Measurements from ENCODE around the gene LRRC46.

The LRRC46 gene

DNA sequence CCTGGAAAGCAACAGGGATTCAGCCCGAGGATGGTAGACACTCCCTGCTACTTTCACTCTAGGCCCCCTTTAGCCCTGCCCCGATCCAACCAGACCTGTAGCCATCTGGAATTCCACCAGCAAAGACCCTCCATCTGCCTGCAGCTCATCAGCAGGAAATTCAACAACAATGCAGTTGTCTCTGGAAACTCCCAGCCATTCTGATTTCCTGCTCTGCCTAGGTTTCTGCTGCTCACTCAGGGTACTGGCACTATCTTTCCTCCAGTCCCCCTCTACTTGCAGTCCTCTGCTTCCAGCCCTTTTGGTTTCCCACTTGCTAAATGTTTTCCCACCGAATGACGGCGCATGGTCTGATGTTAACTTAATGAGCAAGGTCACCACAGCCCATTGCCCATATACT lies 22.1 kb downstream of the LRRC46 start:
- DNase-seq = no peak

DNA sequence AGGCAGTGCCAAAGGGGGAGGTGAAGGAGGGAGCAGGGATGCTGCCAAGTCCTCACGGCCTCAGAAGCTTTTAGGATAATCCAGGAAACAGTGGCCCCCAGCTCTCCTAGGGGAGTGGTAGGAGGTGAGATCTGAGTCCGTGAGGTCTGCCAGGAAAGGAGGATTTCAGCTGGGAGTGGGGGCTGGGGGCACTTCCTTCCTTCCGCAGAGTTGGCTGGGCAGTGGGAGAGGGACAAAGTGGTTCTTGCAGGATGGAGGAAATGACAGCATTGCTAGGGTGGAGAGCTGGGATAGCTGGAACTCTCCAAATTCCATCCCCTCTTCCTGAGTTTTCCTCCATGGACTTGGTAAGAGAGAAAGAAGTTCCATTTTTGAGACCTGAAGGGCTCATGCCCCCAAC lies 24.3 kb downstream of the LRRC46 start:
- DNase-seq = no peak

DNA sequence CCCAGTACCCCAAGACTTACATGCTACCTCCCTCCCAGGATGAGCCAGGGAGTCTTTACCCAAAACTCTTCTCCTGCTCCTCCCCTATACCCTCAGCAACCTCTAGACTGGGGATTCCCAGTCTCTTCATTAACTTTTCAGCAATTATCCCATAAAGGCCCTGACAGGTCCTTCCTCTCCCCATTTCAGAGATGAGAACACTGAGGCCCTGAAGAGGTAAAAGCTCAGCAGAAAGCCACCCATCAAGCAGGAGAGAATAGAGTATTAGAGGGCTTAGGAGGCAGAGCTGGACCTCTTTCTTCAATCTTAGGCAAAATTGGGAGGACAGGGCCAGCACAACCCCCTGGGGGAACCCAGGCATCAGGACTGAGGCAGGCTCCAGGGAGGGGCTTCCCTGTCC lies 25.4 kb downstream of the LRRC46 start:
- no peak for DNase-seq

DNA sequence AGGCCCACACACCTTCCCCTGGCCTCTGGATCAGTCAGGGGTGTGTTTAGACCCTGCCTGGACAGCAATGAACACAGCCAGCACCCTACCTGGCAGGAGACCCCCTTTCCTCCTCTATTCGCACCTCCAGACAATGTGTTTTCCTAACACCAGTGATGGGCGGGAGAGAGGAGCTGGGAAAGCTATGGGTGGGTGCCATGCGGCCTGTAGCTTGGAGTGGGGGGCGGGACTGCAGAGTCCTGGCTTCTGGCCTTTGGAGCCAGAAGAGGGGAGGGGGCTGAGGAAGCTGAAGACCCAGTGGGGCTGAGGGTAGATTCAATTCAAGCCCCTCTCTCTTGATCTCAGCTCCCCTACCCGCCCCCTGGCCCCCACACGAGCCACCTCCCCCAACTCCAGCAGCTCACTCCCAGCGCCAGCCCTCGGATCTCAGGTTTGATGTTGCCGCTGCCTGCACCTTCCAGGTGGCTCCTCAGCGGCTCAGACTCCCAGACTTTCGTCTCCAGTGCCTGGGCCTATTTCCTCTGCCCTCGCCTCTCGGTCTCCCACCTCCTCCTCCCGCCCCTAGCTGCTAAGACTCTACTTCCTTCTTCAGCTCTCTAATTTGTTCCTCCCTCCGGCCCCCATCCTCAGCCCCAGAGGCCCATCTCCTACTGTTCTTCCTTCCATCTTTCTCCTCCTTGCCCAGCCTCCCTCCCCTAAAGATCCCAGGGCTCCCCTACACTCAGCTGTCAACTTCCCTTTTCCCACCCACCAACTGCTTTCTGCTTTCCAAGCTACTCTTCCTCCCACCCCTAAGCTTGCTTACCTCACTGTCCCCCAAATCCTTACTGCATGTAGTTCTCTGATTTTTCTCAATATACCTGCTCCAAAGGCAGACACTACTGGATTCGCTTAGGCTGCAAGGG lies 26.3 kb downstream of the LRRC46 start:
- DNase-seq = no peak

DNA sequence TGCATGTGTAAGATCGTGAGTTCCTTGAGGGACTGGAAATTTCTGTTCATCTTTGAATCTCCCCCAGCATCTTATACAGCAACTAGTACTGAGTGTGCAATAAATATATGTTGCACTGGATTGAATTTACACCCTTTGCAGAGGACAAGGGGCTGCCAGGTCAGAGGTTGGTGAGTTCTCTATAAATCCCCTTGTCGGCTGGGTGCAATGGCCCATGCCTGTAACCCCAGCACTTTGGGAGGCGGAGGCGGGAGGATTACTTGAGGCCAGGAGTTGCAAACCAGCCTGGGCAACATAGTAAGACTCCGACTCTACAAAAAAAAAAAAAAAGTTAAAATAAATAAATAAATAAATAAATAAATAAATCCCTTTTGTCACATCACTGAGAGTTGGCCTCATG lies 28.9 kb downstream of the LRRC46 start:
- DNase-seq = no peak

DNA sequence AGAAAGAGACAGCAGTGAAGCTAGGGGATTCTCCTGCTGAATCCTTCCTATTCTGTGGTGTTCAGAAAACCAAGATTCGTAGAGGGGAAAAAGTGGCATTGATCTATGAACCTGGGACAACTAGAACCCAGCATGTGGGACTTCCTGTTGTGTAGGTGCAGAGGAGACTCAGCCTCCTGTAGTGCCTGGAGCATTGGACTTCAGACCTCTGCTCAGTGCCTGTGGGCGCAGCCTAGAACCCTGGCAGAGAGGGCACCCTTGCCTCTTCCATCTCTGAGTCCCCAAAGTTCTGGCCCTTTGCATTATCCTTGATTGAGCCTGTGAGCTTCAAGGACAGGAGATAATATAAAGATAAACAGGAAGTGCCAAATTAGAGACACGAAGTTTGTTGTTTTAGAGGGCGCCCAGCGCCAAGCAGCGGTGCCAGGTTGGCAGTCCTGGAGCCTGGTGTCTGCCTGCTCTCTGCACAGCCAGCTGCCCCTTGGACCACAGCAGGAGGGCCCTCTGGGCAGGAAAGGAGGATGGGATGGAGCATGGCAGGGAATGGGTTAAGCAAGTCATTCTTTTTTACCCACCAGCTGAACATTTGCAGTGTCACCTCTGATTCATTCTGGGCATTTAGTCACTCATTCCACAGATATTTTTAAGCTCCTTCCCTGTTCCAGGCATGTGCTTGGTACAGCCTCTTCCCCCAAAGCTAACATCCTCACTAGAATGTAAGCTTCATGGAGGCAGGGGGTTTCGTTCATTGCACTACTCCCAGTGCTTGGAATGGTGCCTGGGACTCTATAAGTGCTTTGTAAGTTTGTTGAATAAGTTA lies 31.4 kb downstream of the LRRC46 start:
- no peak for DNase-seq

DNA sequence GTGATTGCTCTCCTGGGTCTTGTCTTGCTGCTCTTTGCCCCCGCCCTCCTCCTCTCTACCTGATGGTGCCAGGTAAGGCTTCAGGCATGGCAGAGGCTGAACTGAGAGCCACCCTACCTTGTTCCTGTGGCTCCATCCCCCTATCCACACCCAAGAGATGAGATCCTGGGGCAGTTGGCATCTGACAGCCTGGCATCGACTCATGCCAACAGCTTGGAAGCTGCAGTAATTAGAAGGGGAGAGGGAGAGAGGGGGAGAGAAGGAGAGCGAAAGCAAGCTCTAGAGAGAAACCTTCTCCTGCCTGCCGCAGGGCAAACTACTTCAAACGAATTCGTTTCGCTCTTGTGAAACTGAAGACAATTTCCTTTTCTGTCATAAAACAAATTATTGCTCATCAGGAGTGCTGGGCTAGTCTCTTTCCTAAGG lies 33.3 kb downstream of the LRRC46 start:
- no peak for DNase-seq

DNA sequence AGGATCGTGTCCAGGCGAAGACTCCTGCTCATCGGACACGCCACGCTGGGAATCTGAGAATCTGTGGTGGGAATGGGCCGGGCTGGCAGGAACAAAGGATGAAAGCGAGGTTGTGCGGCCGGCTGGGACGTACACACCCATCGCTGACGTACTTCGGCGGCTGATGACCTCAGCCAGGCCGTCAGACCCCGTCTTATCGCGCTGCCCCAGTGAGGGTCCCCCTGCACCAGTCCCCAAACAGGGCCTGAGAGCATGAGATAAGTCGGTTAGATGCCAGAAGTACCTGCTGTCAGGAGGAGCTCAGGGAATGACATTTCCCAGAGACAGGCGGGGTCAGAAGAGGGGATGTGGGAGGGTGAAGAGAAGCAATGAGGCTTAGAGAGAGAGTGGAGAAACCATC lies 35.5 kb downstream of the LRRC46 start:
- DNase-seq = no peak

DNA sequence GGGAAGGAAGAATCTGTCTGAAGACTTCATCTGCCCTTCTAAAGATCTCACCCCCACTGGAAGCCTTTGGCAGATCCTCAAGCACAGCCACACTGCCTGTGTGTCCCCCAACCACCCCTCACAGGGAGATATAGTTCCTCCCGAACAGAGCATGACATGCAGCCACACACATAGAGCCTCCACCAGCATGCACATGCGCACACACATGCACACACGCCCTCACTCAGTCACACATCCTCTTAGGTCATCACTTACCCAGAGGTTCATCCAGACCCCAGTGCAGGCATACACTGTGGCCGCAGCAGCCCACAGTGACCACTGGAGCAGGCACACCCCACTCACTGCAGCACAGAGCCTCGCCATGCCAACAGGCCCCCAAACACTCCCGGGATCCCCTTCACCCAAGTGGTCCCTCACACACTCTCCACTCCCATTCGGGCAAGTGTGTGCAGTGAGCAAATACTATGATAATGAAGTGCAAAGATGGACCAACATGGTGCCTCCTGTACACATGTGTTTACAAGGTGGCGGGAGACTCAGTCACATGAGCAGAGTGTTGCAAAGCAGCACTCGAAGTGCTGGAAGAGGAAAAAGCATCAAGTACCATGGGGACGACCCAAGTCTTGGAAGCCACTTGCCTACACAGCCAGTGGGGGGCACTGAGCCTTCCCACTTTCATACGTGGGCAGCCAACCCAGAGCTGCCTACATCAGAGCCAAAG lies 36.5 kb downstream of the LRRC46 start:
- DNase-seq = no peak

DNA sequence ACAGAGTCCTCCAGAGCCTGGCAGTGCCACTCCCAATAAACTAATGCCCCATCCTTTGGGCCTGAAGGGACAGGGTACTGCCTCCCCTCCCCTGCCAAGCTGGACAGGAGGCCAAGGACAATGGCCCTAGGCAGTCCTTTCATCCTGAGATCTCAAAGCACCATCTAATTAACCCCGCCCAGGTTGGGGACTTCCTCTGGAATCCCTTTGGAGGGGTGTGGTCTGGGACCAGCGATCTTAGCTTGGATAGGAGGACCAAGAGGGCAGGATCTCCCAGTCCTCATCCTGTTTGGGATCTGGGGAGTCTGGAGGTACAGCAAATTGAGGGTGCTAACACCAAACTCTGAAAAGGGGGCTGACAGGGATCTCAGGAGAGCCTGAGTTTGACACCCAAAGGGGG lies 37.6 kb downstream of the LRRC46 start:
- DNase-seq = no peak

DNA sequence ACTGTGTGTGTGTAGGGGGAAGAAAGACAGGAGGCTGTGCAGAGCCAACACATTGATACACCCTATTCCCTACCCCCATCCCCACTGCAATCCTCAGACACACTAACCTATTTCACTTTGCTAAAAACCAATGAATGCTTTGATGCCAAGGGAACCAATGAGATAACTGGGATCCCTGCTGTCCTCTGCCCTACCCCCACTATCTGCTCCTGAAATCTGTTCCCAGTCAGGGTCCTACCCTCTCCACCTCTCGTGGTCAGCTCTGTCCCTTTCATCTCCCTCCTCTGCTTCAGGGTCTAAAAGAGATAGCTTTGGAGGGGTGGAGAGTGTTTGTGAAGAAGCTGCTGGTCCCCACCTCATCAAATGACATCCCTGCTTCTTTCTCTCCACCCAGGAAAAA lies 38.6 kb downstream of the LRRC46 start:
- no peak for DNase-seq

DNA sequence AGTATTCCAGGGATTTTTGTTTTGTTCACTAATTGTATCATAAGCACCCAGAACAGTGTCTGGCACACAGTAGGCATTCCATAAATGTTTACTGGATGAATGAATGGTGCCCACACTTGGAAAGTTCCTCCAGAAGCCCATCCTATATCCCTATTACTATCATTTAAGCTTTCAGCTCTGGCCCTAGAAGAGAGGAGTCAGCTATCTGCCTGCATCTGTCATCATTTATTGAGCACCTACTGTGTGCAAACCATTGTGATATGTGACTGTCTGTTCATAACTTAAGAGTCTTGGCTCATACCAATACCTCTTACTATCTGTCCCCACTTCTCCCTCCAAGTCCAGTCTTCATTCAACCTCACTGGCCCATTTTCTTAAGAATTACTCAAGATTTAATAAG lies 39.6 kb downstream of the LRRC46 start:
- DNase-seq = no peak

DNA sequence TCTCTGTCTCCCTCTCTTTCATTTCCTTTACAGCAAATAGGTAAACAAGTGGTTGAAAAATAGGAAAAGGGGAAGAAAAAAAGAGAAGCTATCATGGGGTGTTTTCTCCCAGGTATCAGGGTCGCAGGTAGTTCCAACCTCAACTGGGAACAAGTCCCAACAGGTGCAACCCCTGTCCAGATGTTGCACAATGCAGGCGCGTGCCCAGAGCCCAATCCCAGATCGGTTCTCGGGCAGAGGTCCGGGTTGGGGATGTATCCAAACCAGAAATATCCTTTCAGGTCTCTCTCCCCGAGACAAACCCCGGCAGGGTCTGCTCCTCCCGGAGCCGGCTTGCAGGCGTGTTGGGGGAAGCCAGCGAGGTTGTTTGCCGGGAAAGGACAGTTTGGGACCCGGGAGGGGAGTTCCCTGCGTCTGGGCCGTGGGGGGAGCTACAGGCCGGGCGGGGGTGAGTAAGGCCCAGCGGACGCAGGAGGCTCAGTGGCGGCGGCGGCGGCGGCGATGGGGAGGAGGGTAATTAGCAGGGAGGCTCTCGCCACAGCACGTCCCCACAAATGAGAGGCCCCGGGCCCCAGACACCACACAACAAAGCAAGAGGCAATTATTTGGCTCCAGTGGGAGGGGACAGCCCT lies 40.7 kb downstream of the LRRC46 start:
- DNase-seq = no peak

DNA sequence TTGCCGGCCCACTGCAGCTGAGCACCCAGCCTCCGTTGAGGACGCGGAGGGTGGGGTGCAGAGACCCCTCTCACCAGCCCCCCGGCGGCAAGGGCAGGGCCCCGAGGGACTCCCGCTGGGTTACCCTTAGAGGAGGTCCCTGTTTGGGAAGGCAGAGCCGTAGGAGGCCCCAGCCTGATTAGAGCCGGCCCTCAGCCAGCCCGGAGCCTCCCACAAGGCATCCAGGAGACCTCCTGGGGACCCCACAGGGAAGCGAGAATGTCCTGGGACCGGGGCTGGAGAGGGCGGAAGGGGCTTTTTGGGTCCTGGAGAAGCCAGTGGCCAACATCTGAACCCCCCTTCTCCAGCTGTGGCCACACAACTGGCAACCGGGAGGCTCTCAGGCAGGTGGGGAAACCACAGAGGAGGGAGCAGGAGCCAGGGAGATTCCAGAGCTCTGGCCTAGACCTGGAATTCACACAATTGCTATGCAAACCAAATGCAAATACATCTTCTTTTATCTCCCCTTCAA lies 41.2 kb downstream of the LRRC46 start:
- DNase-seq = no peak

DNA sequence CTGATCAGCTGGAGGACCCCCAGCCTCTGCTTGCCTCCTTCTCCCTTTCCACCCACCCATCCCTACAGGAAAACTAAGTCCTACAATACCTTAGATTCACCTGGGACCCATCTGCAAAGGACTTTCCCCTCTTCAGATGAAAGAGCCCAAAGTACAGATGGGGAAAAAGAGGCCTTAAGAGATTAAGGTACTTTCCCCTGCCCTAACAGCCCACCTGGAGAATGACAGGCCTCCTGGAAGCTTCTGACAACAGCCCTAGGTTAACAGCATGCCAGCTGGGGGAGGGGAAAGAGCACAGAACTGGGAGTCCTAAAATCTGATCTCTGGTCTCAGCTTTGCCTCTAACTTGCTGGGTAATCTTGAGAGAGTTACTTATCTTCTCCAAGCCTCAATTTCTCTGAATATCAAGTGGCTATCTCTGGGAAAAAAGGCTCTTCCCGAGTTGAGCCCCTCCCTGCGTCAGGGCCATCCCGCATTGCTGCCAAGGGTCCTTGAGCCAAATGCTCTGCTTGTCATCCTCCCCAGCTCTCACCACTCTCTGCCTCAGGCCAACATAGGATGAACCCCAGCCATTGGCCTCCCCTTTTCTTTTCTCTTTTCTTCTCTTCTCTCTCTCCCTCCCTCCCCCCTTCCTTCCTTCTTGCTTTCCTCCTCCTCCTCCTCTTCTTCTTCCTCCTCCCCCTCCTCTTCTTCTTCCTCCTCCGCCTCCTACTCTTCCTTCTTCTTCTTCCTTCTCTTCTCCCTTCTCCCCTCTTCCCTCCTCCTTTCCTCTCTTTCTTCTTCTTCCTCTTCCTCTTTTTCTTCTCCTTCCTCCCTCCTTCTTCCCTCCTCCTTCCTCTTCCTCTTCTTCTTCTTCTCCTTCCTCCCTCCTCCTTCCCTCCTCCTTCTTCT lies 42.0 kb downstream of the LRRC46 start:
- no peak for DNase-seq

DNA sequence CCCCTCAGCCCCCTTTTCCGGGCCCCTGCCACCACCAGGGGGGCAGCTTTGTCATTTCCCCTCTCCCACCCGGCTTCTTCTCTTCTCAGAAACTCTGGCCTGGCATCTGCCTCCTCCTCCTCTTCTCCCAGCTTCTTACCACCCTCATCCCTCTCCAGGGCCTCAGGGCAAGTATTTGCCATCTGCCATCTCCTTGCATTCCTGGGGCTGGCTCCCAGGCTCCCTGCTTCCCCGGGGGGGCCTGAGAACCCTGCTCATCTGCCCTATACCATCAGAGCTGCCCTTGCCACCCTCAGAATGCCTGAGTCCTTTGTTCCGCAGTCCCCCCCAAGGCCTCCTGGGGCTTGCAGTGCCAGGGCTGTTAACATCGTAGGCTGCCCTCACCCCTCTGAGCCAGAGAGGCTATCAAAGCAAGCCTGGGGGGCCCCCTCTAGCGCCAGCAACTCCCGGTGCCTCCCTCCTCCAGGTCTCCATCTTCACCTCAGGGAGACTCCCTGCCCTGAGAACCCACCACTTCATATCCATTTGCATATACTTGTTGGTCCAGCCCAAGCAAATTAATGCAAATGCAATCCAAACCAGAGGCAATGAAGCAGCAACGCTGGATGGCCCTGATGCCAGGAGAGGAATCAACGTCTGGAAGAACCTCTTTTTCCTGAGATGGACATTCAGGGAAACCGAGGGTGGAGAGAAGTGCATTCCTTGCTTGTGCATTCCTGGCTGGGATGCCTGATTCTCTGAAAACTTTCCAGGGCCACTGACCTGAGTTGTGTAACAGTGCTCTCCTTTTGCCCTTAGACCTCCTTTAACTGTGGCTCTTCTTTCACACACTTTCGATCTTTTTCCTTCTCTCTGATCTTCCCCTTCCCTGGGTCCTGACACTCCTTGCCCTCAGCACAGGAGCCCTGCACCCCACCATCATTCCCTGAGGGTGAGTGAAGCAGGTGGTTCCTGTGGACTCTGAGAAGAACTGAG lies 43.8 kb downstream of the LRRC46 start:
- no peak for DNase-seq

DNA sequence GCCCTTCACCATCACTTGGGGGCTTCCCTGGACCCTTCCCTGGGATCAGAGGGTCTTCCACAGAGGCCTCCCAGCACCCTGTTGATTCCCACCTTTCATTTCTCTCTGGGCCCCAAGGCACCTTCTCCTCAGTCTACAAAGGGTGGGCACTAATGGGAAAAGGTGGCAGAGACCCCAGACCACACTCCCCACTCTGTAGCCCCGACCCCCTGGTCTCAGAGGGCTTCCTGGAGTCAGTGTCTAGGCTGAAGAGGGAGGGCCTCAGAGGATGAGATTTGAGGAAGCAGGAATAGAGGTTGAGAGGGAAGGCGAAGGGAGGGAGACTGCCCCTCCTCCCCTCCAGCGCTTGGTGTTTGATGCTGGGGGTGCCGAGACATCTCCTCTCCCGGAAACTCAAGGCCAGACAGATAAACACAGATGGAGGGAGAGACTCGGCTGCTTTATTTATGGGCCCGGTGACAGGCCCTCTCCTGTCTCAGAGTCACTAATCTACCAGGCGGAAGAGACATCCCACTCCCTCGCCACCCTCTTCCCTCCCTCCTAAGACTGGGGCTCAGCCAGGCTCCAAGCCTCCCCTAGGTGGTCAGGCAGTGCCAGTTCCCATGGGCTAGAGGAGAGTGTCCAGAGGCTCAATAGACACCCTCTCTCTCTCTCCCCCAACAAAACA lies 46.0 kb downstream of the LRRC46 start:
- no peak for DNase-seq

DNA sequence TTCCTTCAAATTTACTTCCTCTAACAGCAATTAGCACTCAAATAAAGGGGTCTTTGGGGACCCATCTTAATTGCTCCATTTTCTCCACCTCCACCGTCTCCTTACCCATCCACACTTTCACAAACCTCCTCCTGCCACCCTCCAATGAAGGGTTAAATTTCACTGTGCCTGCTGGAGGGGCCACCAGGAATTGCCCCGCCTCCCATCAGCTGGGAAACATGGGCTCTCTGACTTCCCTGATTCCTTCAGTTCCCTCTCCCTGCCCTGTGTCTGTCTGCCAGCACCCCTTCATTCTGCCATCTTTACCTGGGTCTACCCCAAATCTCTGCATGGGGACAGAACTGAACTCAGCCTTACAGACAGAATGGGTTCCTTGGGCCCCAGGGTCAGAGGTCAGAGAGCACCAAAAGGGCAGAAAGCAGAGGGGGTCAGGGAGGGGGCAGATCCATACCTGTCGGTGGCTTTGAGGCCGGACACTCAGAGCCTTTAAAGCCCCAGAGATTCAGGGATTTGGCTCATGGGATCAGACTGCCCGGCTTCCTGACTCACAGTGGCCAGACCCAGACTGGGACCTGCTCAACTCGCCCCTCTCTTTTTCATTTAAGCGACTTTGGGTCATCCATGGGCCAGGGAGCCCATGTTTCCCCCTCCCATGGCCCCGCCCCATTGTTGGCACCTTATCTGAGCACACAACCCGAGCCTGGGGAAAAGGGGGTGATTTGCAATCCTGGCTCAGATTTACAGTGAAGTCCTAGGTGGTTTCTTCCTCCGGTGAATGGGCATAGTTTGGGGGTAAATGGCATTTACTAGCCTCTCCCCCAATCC lies 46.9 kb downstream of the LRRC46 start:
- no peak for DNase-seq

DNA sequence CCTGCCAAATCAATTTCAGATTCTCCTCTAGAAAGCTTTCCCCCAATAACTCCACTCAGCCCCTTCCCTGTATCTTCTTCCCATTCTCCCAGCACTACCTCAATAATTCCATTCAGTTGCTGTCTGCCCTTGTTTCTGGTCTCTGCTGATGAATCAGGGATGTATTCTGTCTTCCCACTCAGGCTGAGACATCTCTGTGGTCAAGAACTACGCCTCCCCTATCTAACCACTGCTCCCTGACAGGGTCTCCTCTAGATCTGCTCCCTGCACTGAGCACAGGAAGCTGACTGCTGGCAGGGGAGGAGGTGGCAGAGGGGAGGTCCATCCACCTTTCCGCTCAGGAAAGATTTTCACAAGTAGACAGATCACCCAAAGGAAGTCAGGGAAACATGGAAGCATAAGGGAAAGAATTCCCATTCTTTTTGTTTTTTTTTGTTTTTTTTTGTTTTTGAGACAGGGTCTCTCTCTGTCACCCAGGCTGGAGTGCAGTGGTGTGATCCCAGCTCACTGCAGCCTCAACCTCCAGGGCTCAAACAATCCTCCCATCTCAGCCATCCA lies 47.6 kb downstream of the LRRC46 start:
- DNase-seq = no peak

All from activated CD8-positive, alpha-beta memory T cell treated with anti-CD3 and anti-CD28 coated beads, Interleukin-2, amount 50 U/mL, for 4 hours (primary cell).